AG04450 (cell line): ENCODE measurements around the gene ABTB2. TPM values are rescaled to one million over a fixed set of nuclear protein-coding genes. Genes with fewer than 3 reads are reported as not detected.

Experiments
- CTCF ChIA-PET: fragments of 300-600, 350-600 bp; formaldehyde crosslinking; extraction: SDS; loops from one replicate; lab custom pipeline; 2022; ENCODE audit warnings: antibody characterized with exemption, inconsistent platforms; lab: Charles Lee
- POLR2A ChIA-PET: fragments of 350-600 bp; formaldehyde crosslinking; extraction: SDS; loops from one replicate; lab custom pipeline; 2021; ENCODE audit warnings: antibody characterized with exemption, inconsistent platforms; lab: Yijun Ruan, JAX
- DNase-seq: peaks from one replicate; pipeline ENCODE4 v3.0.0-alpha.2; 2011; ENCODE audit warnings: low read depth, low spot score
- H3K27ac ChIP-seq: one replicate; pipeline ENCODE4 v1.5.1; 2012; ENCODE audit warnings: low read depth, low read length, control low read depth
- H3K27me3 ChIP-seq: one replicate; pipeline ENCODE4 v1.6.0; 2012; ENCODE audit warnings: low read length; ENCODE audit not compliant: control insufficient read depth, insufficient read depth
- H3K4me3 ChIP-seq: 2 replicates; pipeline ENCODE4 v1.5.1; 2011; ENCODE audit warnings: mild to moderate bottlenecking, low read depth, low read length, control low read depth
- H3K9me3 ChIP-seq: 2 replicates; pipeline ENCODE4 v1.5.1; 2012; ENCODE audit warnings: low read length; ENCODE audit not compliant: control insufficient read depth, insufficient read depth
- CTCF ChIP-seq: IDR thresholded peaks from 2 replicates; pipeline ENCODE4 v1.5.1; 2011; ENCODE audit warnings: low read depth, low read length, control low read depth, inconsistent platforms
- polyA plus RNA-seq: library from polyadenylated mRNA; depleted of rRNA; stranded (reverse); fragments of >200 nt; gene quantifications from 2 replicates; pipeline ENCODE4 v1.2.3, GENCODE V29; 2011

ABTB2 gene
- polyA plus RNA-seq, 1 experiment, result 0.43 TPM

GRCh38 chr11:34261095-34261494, 96.7 kb downstream of the ABTB2 start:
- DNase-seq, result no peak
- Histone ChIP-seq H3K4me3 (no peak overlapping the region), H3K9me3 (no peaks in the 10 kb centered on the region), H3K27ac (no peak overlapping the region), H3K27me3 (peaks cover 24% of the 10 kb centered on the region)
- ChIA-PET POLR2A (interaction anchor here (0.5 kb wide), 1 partner anchor 467 kb away, joined by 3 read pairs; no protein-coding TSS in a partner anchor), CTCF (interaction anchor here (1.1 kb wide), 1 partner anchor 87 kb away, joined by 3 read pairs; no protein-coding TSS in a partner anchor)
- TF ChIP-seq CTCF, result no peak

GRCh38 chr11:34260072-34260575, 97.7 kb downstream of the ABTB2 start:
- no peak for TF ChIP-seq CTCF
- H3K9me3 ChIP-seq, result 0 out of 2 replicates have a peak, but pooled peaks cover 3% of the 10 kb centered on the region
- ChIA-PET CTCF (no interaction called here), POLR2A (no interaction called here)
- peaks cover 24% of the 10 kb centered on the region for H3K27me3 ChIP-seq
- no peak overlapping the region for H3K27ac ChIP-seq
- no peak for DNase-seq
- no peak overlapping the region for H3K4me3 ChIP-seq

GRCh38 chr11:34259087-34259486, 98.7 kb downstream of the ABTB2 start:
- DNase-seq, result no peak
- H3K9me3 ChIP-seq, result 0 out of 2 replicates have a peak, but pooled peaks cover 3% of the 10 kb centered on the region
- no peak for TF ChIP-seq CTCF
- POLR2A ChIA-PET, result no interaction called here
- no peak overlapping the region for H3K27ac ChIP-seq
- H3K4me3 ChIP-seq, result no peak overlapping the region
- CTCF ChIA-PET, result no interaction called here
- peaks cover 24% of the 10 kb centered on the region for H3K27me3 ChIP-seq

- Histone ChIP-seq H3K27me3 (peaks cover 22% of the 10 kb centered on the region), H3K9me3 (0 out of 2 replicates have a peak, but pooled peaks cover 3% of the 10 kb centered on the region), H3K4me3 (no peak overlapping the region), H3K27ac (no peak overlapping the region)
- no peak for TF ChIP-seq CTCF
- DNase-seq, result no peak
- CTCF ChIA-PET, result no interaction called here
- POLR2A ChIA-PET, result no interaction called here
These were observed 101.2 kb downstream of the ABTB2 start for GRCh38 chr11:34256626-34257025.

GRCh38 chr11:34256150-34256549, 101.7 kb downstream of the ABTB2 start:
- ChIA-PET CTCF (no interaction called here), POLR2A (no interaction called here)
- no peak overlapping the region for H3K4me3 ChIP-seq
- peaks cover 22% of the 10 kb centered on the region for H3K27me3 ChIP-seq
- no peak for DNase-seq
- no peak for TF ChIP-seq CTCF
- 0 out of 2 replicates have a peak, but pooled peaks cover 3% of the 10 kb centered on the region for H3K9me3 ChIP-seq
- no peak overlapping the region for H3K27ac ChIP-seq
